GM21619 (cell line): ENCODE measurements around the gene ADPRHL1.
"Not testable (repeated sequence)": the region's sequence is repeated elsewhere in the genome, so short reads cannot be mapped to it uniquely, and the experiment has no call there.

ENCODE experiments used
- ATAC-seq: cut with Tn5 transposase; IDR thresholded peaks from one replicate; pipeline ENCODE4 v1.9.1; 2021; ENCODE audit not compliant: unreplicated experiment

ADPRHL1 gene

GRCh38 chr13:113373811-113374485, 79.3 kb downstream of the ADPRHL1 start:
- no peak for ATAC-seq

GRCh38 chr13:113371701-113372100, 81.6 kb downstream of the ADPRHL1 start:
- ATAC-seq = not testable (repeated sequence)

GRCh38 chr13:113371061-113371460, 82.2 kb downstream of the ADPRHL1 start:
- ATAC-seq = no peak

GRCh38 chr13:113369881-113370280, 83.4 kb downstream of the ADPRHL1 start:
- no peak for ATAC-seq

GRCh38 chr13:113369189-113369588, 84.1 kb downstream of the ADPRHL1 start:
- ATAC-seq = no peak

- ATAC-seq = not testable (repeated sequence)
Observed at GRCh38 chr13:113368353-113368752, 84.9 kb downstream of the ADPRHL1 start.

GRCh38 chr13:113367771-113368170, 85.5 kb downstream of the ADPRHL1 start:
- no peak for ATAC-seq

GRCh38 chr13:113367020-113367560, 86.2 kb downstream of the ADPRHL1 start:
- no peak for ATAC-seq

GRCh38 chr13:113365971-113366588, 87.2 kb downstream of the ADPRHL1 start:
- ATAC-seq = no peak

GRCh38 chr13:113365583-113365970, 87.7 kb downstream of the ADPRHL1 start:
- no peak for ATAC-seq

- no peak for ATAC-seq
Observed at GRCh38 chr13:113364901-113365582, 88.2 kb downstream of the ADPRHL1 start.

GRCh38 chr13:113364311-113364889, 88.9 kb downstream of the ADPRHL1 start:
- no peak for ATAC-seq

GRCh38 chr13:113361406-113361805, 91.9 kb downstream of the ADPRHL1 start:
- ATAC-seq = no peak

GRCh38 chr13:113360446-113360845, 92.8 kb downstream of the ADPRHL1 start:
- ATAC-seq = no peak

GRCh38 chr13:113359571-113359970, 93.7 kb downstream of the ADPRHL1 start:
- no peak for ATAC-seq

GRCh38 chr13:113358653-113359190, 94.6 kb downstream of the ADPRHL1 start:
- no peak for ATAC-seq

- ATAC-seq = no peak
Observed at GRCh38 chr13:113357529-113357928, 95.8 kb downstream of the ADPRHL1 start.

- ATAC-seq = no peak
Observed at GRCh38 chr13:113356596-113356995, 96.7 kb downstream of the ADPRHL1 start.

GRCh38 chr13:113355621-113356020, 97.7 kb downstream of the ADPRHL1 start:
- no peak for ATAC-seq

GRCh38 chr13:113354831-113355610, 98.3 kb downstream of the ADPRHL1 start:
- no peak for ATAC-seq
